Inflammatory macrophage treated with lipopolysaccharide for 1 hour (primary cell): ENCODE measurements around the gene UBE3C.
"Not testable (repeated sequence)": the region's sequence is repeated elsewhere in the genome, so short reads cannot be mapped to it uniquely, and the experiment has no call there.

Experiments used
- DNase-seq, 2 donors: peaks; one replicate each; pipeline ENCODE4 v3.0.0-alpha.2; 2020 to 2022

UBE3C gene

GRCh38 chr7:157241631-157242030 lies 102.9 kb downstream of the UBE3C start:
- DNase-seq, result no peak

- no peak for DNase-seq
Observed at GRCh38 chr7:157244516-157245294, 106.0 kb downstream of the UBE3C start.

- DNase-seq, result no peak
Observed at GRCh38 chr7:157246052-157246451, 107.3 kb downstream of the UBE3C start.

GRCh38 chr7:157248659-157249058 lies 109.9 kb downstream of the UBE3C start:
- DNase-seq, result no peak

- peak; percentile 45 to 81 for DNase-seq
Observed at GRCh38 chr7:157250605-157251228, 112.0 kb downstream of the UBE3C start.

GRCh38 chr7:157251817-157252216 lies 113.1 kb downstream of the UBE3C start:
- not testable (repeated sequence) for DNase-seq

GRCh38 chr7:157253850-157254249 lies 115.1 kb downstream of the UBE3C start:
- DNase-seq, result no peak

GRCh38 chr7:157254781-157255180 lies 116.1 kb downstream of the UBE3C start:
- DNase-seq, result not testable (repeated sequence)

- DNase-seq, result no peak
Observed at GRCh38 chr7:157255201-157255606, 116.5 kb downstream of the UBE3C start.

- DNase-seq, result no peak
Observed at GRCh38 chr7:157263156-157263555, 124.4 kb downstream of the UBE3C start.

GRCh38 chr7:157265051-157265450 lies 126.3 kb downstream of the UBE3C start:
- DNase-seq, result no peak

- no peak for DNase-seq
Observed at GRCh38 chr7:157266272-157266671, 127.5 kb downstream of the UBE3C start.

- no peak for DNase-seq
Observed at GRCh38 chr7:157267516-157267915, 128.8 kb downstream of the UBE3C start.

- no peak for DNase-seq
Observed at GRCh38 chr7:157267956-157268355, 129.2 kb downstream of the UBE3C start.

GRCh38 chr7:157268540-157268939 lies 129.8 kb downstream of the UBE3C start:
- DNase-seq, result no peak

- DNase-seq, result no peak
Observed at GRCh38 chr7:157269341-157270059, 130.8 kb downstream of the UBE3C start.

- DNase-seq, result no peak
Observed at GRCh38 chr7:157270060-157270444, 131.3 kb downstream of the UBE3C start.

- no peak for DNase-seq
Observed at GRCh38 chr7:157271315-157271990, 132.7 kb downstream of the UBE3C start.

GRCh38 chr7:157271991-157272324 lies 133.2 kb downstream of the UBE3C start:
- peak; percentile 19 to 79 for DNase-seq

- DNase-seq, result no peak
Observed at GRCh38 chr7:157272351-157273207, 133.9 kb downstream of the UBE3C start.

GRCh38 chr7:157273208-157274093 lies 134.7 kb downstream of the UBE3C start:
- peak; percentile 87 to 90 for DNase-seq
